ENCODE measurements around the gene MICAL3.
A peak's percentile ranks its signal among the peaks of the same experiment; 100 is the strongest.

The MICAL3 gene

GRCh38 chr22:17924076-17924475, 100.3 kb downstream of the MICAL3 start:
- no peak for DNase-seq

- no peak for DNase-seq
Observed at GRCh38 chr22:17922925-17923903, 101.1 kb downstream of the MICAL3 start.

- DNase-seq, result no peak
Observed at GRCh38 chr22:17921871-17922821, 102.2 kb downstream of the MICAL3 start.

- DNase-seq, result no peak
Observed at GRCh38 chr22:17920992-17921650, 103.2 kb downstream of the MICAL3 start.

- peak; percentile 42 for DNase-seq
Observed at GRCh38 chr22:17920145-17920605, 104.2 kb downstream of the MICAL3 start.

- DNase-seq, result no peak
Observed at GRCh38 chr22:17919276-17920144, 104.9 kb downstream of the MICAL3 start.

- DNase-seq, result no peak
Observed at GRCh38 chr22:17918840-17919239, 105.5 kb downstream of the MICAL3 start.

GRCh38 chr22:17917490-17917983, 106.8 kb downstream of the MICAL3 start:
- DNase-seq, result no peak

GRCh38 chr22:17916226-17916889, 108.0 kb downstream of the MICAL3 start:
- no peak for DNase-seq

GRCh38 chr22:17915676-17916075, 108.7 kb downstream of the MICAL3 start:
- DNase-seq, result no peak

GRCh38 chr22:17915188-17915587, 109.2 kb downstream of the MICAL3 start:
- DNase-seq, result no peak

- DNase-seq, result no peak
Observed at GRCh38 chr22:17914474-17914873, 109.9 kb downstream of the MICAL3 start.

GRCh38 chr22:17913801-17914347, 110.5 kb downstream of the MICAL3 start:
- DNase-seq, result no peak

GRCh38 chr22:17912945-17913721, 111.2 kb downstream of the MICAL3 start:
- peak; percentile 50 for DNase-seq

- DNase-seq, result no peak
Observed at GRCh38 chr22:17911887-17912286, 112.5 kb downstream of the MICAL3 start.

GRCh38 chr22:17911312-17911705, 113.1 kb downstream of the MICAL3 start:
- DNase-seq, result no peak

- DNase-seq, result no peak
Observed at GRCh38 chr22:17910561-17911311, 113.6 kb downstream of the MICAL3 start.

- DNase-seq, result no peak
Observed at GRCh38 chr22:17907748-17908051, 116.7 kb downstream of the MICAL3 start.
